GM18511 (cell line): ENCODE measurements around the gene FUS.
"Not testable (repeated sequence)": the region's sequence is repeated elsewhere in the genome, so short reads cannot be mapped to it uniquely, and the experiment has no call there.

Experiments
- ATAC-seq: cut with Tn5 transposase; IDR thresholded peaks from one replicate; pipeline ENCODE4 v1.9.1; 2021; ENCODE audit warnings: mild to moderate bottlenecking, moderate library complexity; ENCODE audit not compliant: unreplicated experiment

Gene FUS

DNA sequence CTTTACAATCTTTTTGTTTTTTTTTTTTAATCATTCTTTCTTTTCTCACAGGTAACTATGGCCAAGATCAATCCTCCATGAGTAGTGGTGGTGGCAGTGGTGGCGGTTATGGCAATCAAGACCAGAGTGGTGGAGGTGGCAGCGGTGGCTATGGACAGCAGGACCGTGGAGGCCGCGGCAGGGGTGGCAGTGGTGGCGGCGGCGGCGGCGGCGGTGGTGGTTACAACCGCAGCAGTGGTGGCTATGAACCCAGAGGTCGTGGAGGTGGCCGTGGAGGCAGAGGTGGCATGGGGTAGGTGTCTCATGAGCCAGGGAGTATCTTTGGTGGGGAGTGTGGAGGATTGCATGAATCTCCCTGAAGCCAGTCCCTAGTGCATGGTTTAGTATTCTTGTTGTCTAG lies 4.9 kb downstream of the FUS start:
- ATAC-seq: no peak

DNA sequence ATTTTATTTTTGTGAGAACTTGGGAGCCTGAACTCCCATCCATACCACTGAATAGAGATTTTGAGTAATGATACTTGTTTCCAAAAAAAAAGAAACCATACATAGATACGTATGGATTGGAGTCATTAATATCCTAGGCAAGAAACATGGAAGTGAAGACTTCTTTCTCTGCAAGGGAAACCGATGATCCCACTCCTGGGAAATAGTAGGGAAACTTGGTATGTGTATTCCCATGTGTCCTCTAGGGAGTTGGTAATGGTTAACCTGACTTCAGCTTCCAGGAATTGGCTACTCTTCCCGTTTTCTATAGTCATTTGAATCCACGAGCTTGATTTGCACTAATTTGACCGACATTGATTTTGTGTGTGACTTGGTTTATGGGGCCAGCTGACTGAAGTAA lies 5.4 kb downstream of the FUS start:
- ATAC-seq: no peak

GRCh38 chr16:31186176-31186575 lies 6.2 kb downstream of the FUS start:
- ATAC-seq: no peak

GRCh38 chr16:31186930-31187807 lies 7.2 kb downstream of the FUS start:
- no peak for ATAC-seq

- no peak for ATAC-seq
These were observed 7.9 kb downstream of the FUS start for GRCh38 chr16:31187808-31188189.

DNA sequence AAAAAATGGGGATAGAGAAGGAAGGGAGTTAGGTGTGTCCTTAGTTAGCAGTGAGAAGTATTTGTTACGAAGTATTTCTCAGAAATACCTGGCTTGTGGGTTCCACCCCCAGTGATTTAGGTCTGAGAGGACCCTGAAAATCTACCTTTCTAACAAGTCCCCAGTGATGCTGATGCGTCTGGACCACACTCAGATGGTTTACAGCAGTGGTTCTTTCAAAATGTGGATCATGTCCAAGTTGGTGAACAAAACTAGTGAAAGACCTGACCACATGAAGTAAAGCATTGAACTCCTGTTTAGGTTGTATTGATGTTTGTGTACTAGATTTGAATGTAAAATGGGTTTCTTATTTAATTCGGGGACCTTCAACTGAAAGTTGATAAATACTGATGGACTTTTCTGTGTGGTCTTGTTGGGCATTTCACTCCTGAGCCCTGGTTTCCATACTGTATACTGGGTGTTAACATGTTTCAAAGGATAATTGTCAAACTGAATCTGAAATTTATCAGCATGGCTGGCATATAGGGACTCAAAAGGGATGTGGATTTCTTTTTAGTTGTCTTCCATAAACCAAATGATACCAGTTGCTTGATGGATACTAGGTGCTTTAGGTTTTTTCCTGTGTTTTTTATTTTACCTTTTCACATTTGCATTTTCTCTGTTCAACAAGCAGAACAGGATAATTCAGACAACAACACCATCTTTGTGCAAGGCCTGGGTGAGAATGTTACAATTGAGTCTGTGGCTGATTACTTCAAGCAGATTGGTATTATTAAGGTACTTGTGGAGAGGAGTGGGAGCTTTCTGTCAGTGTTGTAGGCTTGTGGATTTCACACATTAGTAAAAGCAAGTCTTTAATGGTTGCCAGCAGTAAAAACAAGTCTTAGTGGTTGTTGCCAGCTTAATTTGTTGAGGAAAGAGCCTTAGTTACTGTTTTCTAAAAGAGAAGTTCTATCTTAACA lies 8.8 kb downstream of the FUS start:
- no peak for ATAC-seq

DNA sequence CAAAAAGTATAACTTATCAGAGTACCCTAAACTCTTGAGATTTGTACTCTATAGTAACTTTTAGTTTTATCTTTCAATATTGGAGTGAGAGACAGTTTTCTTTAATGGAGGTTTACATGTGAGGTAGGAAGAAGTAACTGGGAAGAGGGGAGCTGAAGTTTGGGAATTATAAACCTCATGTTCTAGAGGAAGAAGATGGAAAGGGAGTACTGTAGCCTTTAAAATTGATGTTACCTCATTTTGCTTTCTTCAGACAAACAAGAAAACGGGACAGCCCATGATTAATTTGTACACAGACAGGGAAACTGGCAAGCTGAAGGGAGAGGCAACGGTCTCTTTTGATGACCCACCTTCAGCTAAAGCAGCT lies 9.5 kb downstream of the FUS start:
- no peak for ATAC-seq

DNA sequence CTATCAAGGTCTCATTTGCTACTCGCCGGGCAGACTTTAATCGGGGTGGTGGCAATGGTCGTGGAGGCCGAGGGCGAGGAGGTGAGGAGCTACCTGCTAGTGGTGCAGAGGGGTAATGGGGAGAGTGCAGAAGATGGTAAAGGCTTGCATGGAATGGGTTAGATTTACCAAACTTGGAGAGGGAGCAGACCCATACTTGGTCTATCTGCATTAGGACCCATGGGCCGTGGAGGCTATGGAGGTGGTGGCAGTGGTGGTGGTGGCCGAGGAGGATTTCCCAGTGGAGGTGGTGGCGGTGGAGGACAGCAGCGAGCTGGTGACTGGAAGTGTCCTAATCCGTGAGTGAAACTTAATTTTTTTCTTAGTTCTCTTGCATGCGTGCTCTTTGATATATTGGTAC lies 10.1 kb downstream of the FUS start:
- ATAC-seq: no peak

- no peak for ATAC-seq
These were observed 11.0 kb downstream of the FUS start for GRCh38 chr16:31190818-31191444.

- ATAC-seq: no peak
These were observed 11.9 kb downstream of the FUS start for GRCh38 chr16:31191697-31192428.

- ATAC-seq: no peak
These were observed 13.1 kb downstream of the FUS start for GRCh38 chr16:31192856-31193642.

DNA sequence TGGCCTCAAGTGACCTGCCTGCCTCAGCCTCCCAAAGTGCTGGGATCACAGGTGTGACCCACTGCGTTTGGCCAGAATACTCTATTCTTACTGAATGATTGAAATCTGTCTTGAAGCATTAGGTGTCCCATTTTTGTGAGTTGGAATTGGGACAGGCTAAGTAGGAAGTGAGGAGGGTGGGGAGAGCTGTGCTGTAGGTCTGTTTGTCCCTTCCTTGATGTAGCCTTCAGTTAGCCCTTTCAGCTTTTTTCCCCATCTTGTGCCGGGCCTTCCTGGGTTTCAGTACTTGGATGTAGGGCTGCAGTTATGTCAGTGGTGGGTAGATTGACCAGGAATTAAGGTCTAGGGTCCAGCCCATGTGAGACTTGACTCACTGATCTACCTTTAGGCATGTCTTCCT lies 13.9 kb downstream of the FUS start:
- no peak for ATAC-seq

DNA sequence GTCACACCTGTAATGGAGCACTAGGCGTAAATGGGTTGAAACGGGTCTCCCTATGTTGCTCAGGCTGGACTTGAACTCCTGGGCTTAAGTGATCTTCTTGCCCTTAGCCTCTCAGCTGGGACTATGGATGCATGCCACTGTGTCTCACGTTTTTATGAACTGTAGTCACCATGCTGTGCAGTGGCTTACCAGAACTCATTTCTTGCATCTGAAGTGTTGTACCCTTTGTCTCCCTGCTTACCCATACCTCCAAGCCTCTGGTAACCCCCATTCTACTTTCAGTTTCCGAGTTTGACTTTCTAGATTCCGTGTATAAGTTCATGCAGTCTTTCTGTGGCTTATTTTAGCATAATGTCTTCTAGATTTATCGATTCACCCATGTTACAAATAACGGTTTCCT lies 15.0 kb downstream of the FUS start:
- no peak for ATAC-seq

GRCh38 chr16:31195861-31196260 lies 15.9 kb downstream of the FUS start:
- not testable (repeated sequence) for ATAC-seq

- ATAC-seq: no peak
These were observed 16.6 kb downstream of the FUS start for GRCh38 chr16:31196324-31197088.

- no peak for ATAC-seq
These were observed 18.4 kb downstream of the FUS start for GRCh38 chr16:31198207-31198882.

- no peak for ATAC-seq
These were observed 19.6 kb downstream of the FUS start for GRCh38 chr16:31199430-31200041.

- not testable (repeated sequence) for ATAC-seq
These were observed 20.2 kb downstream of the FUS start for GRCh38 chr16:31200111-31200510.
